Measurements from ENCODE around the gene STAT1.

DNA sequence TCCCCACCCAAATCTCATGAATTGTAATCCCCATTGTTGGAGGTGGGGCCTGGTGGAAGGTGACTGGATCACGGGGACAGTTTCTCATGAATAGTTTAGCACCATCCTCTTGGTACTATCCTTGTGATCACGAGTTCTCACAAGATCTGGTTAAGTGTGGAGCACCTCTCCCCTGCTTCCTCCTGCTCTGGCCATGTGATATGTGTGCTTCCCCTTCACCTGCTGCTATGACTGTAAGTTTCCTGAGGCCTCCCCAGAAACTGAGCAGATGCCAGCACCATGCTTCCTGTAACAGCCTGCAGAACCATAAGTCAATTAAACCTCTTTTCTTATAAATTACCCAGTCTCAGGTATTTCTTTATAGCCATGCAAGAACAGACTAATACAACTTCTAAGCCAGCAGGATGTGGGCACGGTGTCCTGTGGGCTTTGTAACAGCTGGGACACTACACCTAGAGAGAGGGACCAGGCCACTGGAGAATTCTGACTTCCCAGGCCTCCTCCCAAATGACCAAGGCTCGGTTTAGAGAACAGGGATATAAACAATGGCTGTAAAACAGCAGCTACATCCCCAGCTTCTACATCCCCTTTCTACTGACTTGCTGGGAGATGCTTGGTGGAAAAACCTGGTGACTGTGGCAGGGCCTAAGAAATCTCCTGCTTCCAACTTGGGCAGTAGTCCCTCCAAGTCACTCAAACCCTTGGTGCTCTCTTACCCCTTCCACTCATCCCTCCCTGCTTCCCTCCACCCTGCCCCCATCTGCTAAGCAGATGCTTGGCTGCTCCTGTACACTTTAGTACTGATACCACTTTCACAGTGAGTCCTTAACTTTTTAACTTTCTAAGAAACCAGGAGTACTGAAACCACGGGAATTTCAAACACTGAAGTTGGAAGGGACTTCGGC lies 10.3 kb downstream of the STAT1 start:
- TF ChIP-seq, protein P1, sequence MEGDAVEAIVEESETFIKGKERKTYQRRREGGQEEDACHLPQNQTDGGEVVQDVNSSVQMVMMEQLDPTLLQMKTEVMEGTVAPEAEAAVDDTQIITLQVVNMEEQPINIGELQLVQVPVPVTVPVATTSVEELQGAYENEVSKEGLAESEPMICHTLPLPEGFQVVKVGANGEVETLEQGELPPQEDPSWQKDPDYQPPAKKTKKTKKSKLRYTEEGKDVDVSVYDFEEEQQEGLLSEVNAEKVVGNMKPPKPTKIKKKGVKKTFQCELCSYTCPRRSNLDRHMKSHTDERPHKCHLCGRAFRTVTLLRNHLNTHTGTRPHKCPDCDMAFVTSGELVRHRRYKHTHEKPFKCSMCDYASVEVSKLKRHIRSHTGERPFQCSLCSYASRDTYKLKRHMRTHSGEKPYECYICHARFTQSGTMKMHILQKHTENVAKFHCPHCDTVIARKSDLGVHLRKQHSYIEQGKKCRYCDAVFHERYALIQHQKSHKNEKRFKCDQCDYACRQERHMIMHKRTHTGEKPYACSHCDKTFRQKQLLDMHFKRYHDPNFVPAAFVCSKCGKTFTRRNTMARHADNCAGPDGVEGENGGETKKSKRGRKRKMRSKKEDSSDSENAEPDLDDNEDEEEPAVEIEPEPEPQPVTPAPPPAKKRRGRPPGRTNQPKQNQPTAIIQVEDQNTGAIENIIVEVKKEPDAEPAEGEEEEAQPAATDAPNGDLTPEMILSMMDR (tag by site-specific recombination; IDR thresholded peaks at IDR 0.05) = no peak
- TF ChIP-seq ZNF621 (tag by site-specific recombination; IDR thresholded peaks at IDR 0.05) (no peak), ZNF174 (tag by site-specific recombination; IDR thresholded peaks at IDR 0.05) (no peak), BCL11A (tag by site-specific recombination; IDR thresholded peaks at IDR 0.05; ENCODE audit: low read depth) (no peak)

Measured in HEK293 (cell line).